GM23338 (cell line): ENCODE measurements around the gene GJB4. TPM values are rescaled to one million over a fixed set of nuclear protein-coding genes. Genes with fewer than 3 reads are reported as not detected.

Source experiments
- ATAC-seq: fragments of 200-7000 bp; cut with Tn5 transposase; 3 replicates; pipeline ENCODE4 v1.9.1; 2020
- DNase-seq: peaks from one replicate; pipeline ENCODE4 v3.0.0-alpha.2; 2015; ENCODE audit warnings: low spot score
- H2AFZ ChIP-seq: fragments of 200-600 bp; sonication (generic); 2 replicates; pipeline ENCODE4 v1.8.0; 2016; ENCODE audit warnings: antibody characterized with exemption, mild to moderate bottlenecking, moderate library complexity
- H3F3A ChIP-seq: fragments of 200-600 bp; sonication (generic); replicated peaks from 2 replicates; pipeline ENCODE4 v1.8.0; 2017; ENCODE audit warnings: antibody characterized with exemption, mixed run types, low read depth
- H3K27ac ChIP-seq: fragments of 200-600 bp; sonication (generic); 2 replicates; pipeline ENCODE4 v1.6.1; 2016; ENCODE audit warnings: low read depth
- H3K27me3 ChIP-seq: fragments of 200-600 bp; sonication (generic); 2 replicates; pipeline ENCODE4 v1.8.0; 2016; ENCODE audit warnings: mild to moderate bottlenecking, mixed run types, moderate library complexity; ENCODE audit not compliant: insufficient read depth
- H3K36me3 ChIP-seq: fragments of 200-600 bp; sonication (generic); 2 replicates; pipeline ENCODE4 v1.8.0; 2016; ENCODE audit warnings: mild to moderate bottlenecking; ENCODE audit not compliant: insufficient read depth
- H3K4me1 ChIP-seq: fragments of 200-600 bp; sonication (generic); 2 replicates; pipeline ENCODE4 v1.8.0; 2016; ENCODE audit warnings: mild to moderate bottlenecking, moderate library complexity; ENCODE audit not compliant: insufficient read depth
- H3K4me2 ChIP-seq: fragments of 200-600 bp; sonication (generic); 2 replicates; pipeline ENCODE4 v1.7.1; 2017; ENCODE audit warnings: mixed run types
- H3K4me3 ChIP-seq: fragments of 200-600 bp; sonication (generic); 2 replicates; pipeline ENCODE4 v1.6.1; 2016; ENCODE audit warnings: mixed run types
- H3K79me2 ChIP-seq: fragments of 200-600 bp; sonication (generic); replicated peaks from 2 replicates; pipeline ENCODE4 v1.8.0; 2017; ENCODE audit warnings: mild to moderate bottlenecking; ENCODE audit not compliant: insufficient read depth
- H3K9me2 ChIP-seq: fragments of 200-600 bp; sonication (generic); 2 replicates; pipeline ENCODE4 v1.8.0; 2017; ENCODE audit not compliant: insufficient read depth
- H4K20me1 ChIP-seq: fragments of 200-600 bp; sonication (generic); replicated peaks from 2 replicates; pipeline ENCODE4 v1.8.0; 2017; ENCODE audit warnings: mild to moderate bottlenecking; ENCODE audit not compliant: insufficient read depth
- H3K27ac Mint-ChIP-seq: 2 replicates; pipeline ENCODE4 v1.8.0; 2020; ENCODE audit warnings: inconsistent platforms, mild to moderate bottlenecking, moderate library complexity, mixed read lengths
- H3K27me3 Mint-ChIP-seq: 3 replicates; pipeline ENCODE4 v1.8.0; 2022; ENCODE audit warnings: low read depth, mild to moderate bottlenecking, moderate library complexity, mixed read lengths, inconsistent platforms; ENCODE audit not compliant: insufficient read depth, poor library complexity
- H3K36me3 Mint-ChIP-seq: 3 replicates; pipeline ENCODE4 v1.8.0; 2021; ENCODE audit warnings: low read depth, mild to moderate bottlenecking, inconsistent platforms, moderate library complexity, mixed read lengths
- H3K4me1 Mint-ChIP-seq: 3 replicates; pipeline ENCODE4 v1.8.0; 2020; ENCODE audit warnings: mild to moderate bottlenecking, inconsistent platforms, mixed read lengths
- H3K4me3 Mint-ChIP-seq: 3 replicates; pipeline ENCODE4 v1.8.0; 2021; ENCODE audit warnings: moderate library complexity, mild to moderate bottlenecking, inconsistent platforms, mixed read lengths
- H3K9me3 Mint-ChIP-seq: 3 replicates; pipeline ENCODE4 v1.8.0; 2020; ENCODE audit warnings: moderate library complexity, mild to moderate bottlenecking, inconsistent platforms, mixed read lengths
- CREB1 ChIP-seq: fragments of 250-450 bp; sonication (Bioruptor Pico); IDR thresholded peaks from 2 replicates; pipeline ENCODE4 v1.5.0; 2020; ENCODE audit warnings: low read depth, mild to moderate bottlenecking, moderate library complexity
- EZH2 ChIP-seq: fragments of 200-600 bp; sonication (generic); IDR thresholded peaks from one replicate; pipeline ENCODE4 v1.8.0; 2017; ENCODE audit warnings: antibody characterized with exemption, mild to moderate bottlenecking, low read depth; ENCODE audit not compliant: unreplicated experiment
- EZH2phosphoT487 ChIP-seq: fragments of 200-600 bp; sonication (generic); IDR thresholded peaks from one replicate; pipeline ENCODE4 v1.8.1; 2018; ENCODE audit warnings: antibody characterized with exemption; ENCODE audit not compliant: unreplicated experiment
- JUNB ChIP-seq: IDR thresholded peaks from one replicate; pipeline ENCODE4 v1.6.1; 2016; ENCODE audit warnings: antibody characterized with exemption; ENCODE audit not compliant: unreplicated experiment
- NANOG ChIP-seq: IDR thresholded peaks from 2 replicates; pipeline ENCODE4 v1.6.1; 2016; ENCODE audit warnings: antibody characterized with exemption, borderline replicate concordance
- POLR2AphosphoS5 ChIP-seq: IDR thresholded peaks from 2 replicates; pipeline ENCODE4 v1.6.1; 2016; ENCODE audit warnings: antibody characterized with exemption, low read depth
- STAT1 ChIP-seq: IDR thresholded peaks from one replicate; pipeline ENCODE4 v1.6.1; 2016; ENCODE audit warnings: antibody characterized with exemption; ENCODE audit not compliant: unreplicated experiment
- ZNF114 ChIP-seq: fragments of 250-450 bp; sonication (Bioruptor Pico); IDR thresholded peaks from 2 replicates; pipeline ENCODE4 v1.5.0; 2020; ENCODE audit warnings: mild to moderate bottlenecking, moderate library complexity
- ZNF331 ChIP-seq: fragments of 250-450 bp; sonication (Bioruptor Pico); IDR thresholded peaks from 2 replicates; pipeline ENCODE4 v1.5.0; 2020; ENCODE audit warnings: low read depth, mild to moderate bottlenecking, moderate library complexity
- polyA plus RNA-seq: library from polyadenylated mRNA; unstranded; fragments of >200 nt; fragmentation: Nextera tagmentation; extraction: Ambion mirVana; gene quantifications from 2 replicates; pipeline ENCODE4 v1.2.1, GENCODE V29; 2016
- total RNA-seq: library from RNA; depleted of rRNA; stranded (reverse); fragments of >200 nt; shearing (Covaris generic); gene quantifications from 2 replicates; pipeline ENCODE4 v1.2.3, GENCODE V29; 2014
- TF ChIP-seq, protein P1 (sequence below): IDR thresholded peaks from one replicate; pipeline ENCODE4 v1.6.1; 2018; ENCODE audit warnings: antibody characterized with exemption; ENCODE audit not compliant: unreplicated experiment
- TF ChIP-seq, protein P2 (sequence below): fragments of 250-450 bp; sonication (Bioruptor Pico); IDR thresholded peaks from 2 replicates; pipeline ENCODE4 v1.5.0; 2020; ENCODE audit warnings: mild to moderate bottlenecking, moderate library complexity
- TF ChIP-seq, protein P3 (sequence below), 2 experiments: fragments of 200-600 bp in 1 of 2; sonication (generic) in 1 of 2; conservative IDR thresholded peaks; 2 replicates each; pipeline versions ENCODE4 v1.5.1 to v1.6.1; 2016 to 2017; ENCODE audit warnings: antibody characterized with exemption in 2 of 2, low read depth in 2 of 2, mild to moderate bottlenecking in 2 of 2, moderate library complexity in 1 of 2
- TF ChIP-seq, protein P4 (sequence below): IDR thresholded peaks from 2 replicates; pipeline ENCODE4 v1.6.1; 2016; ENCODE audit warnings: antibody characterized with exemption

The GJB4 gene
- total and polyA plus RNA-seq, 2 experiments from 2014 or later = 0.07 TPM; not detected in 1

DNA sequence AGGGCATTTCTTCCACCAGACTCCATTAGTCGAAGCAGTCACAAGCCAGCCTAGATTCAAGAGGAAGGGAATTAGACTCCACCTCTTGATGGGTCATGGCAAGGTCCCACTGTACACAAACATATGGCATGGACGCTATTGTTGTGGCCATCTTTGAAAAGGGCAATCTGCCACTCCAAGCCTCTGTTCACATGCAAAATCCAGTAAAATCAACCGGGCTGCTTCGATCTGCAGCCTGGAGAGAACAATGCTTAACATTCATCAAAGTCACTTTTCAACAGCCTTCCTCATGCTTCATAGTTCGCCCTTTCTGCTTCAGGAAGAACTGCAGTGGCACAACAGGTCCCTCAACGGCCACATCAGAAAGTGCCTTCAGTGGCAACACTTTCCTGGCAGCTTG is 32.7 kb upstream of the GJB4 start:
- H3K4me3 Mint-ChIP-seq = no peak overlapping the region
- H3F3A ChIP-seq = no peaks in the 10 kb centered on the region
- H3K4me3 ChIP-seq = no peak overlapping the region
- H3K27ac ChIP-seq = no peak overlapping the region
- H3K27me3 ChIP-seq = no peaks in the 10 kb centered on the region
- no peaks in the 10 kb centered on the region for H3K79me2 ChIP-seq
- ATAC-seq (no peak), DNase-seq (no peak)
- no peak overlapping the region for H3K4me2 ChIP-seq
- no peak overlapping the region for H3K27ac Mint-ChIP-seq
- H3K36me3 ChIP-seq = no peaks in the 10 kb centered on the region
- H2AFZ ChIP-seq = no peak overlapping the region
- H3K9me2 ChIP-seq = 0 out of 2 replicates have a peak, but pooled peaks cover 12% of the 10 kb centered on the region
- no peaks in the 10 kb centered on the region for H3K36me3 Mint-ChIP-seq
- H3K4me1 Mint-ChIP-seq = no peaks in the 10 kb centered on the region
- H3K27me3 Mint-ChIP-seq = peaks cover 6% of the 10 kb centered on the region
- H3K9me3 Mint-ChIP-seq = no peaks in the 10 kb centered on the region
- H3K4me1 ChIP-seq = no peaks in the 10 kb centered on the region
- TF ChIP-seq ZNF331 (CRISPR knock-in tag) = no peak
- no peak for TF ChIP-seq ZNF114
- TF ChIP-seq NANOG = no peak
- TF ChIP-seq, protein P1, sequence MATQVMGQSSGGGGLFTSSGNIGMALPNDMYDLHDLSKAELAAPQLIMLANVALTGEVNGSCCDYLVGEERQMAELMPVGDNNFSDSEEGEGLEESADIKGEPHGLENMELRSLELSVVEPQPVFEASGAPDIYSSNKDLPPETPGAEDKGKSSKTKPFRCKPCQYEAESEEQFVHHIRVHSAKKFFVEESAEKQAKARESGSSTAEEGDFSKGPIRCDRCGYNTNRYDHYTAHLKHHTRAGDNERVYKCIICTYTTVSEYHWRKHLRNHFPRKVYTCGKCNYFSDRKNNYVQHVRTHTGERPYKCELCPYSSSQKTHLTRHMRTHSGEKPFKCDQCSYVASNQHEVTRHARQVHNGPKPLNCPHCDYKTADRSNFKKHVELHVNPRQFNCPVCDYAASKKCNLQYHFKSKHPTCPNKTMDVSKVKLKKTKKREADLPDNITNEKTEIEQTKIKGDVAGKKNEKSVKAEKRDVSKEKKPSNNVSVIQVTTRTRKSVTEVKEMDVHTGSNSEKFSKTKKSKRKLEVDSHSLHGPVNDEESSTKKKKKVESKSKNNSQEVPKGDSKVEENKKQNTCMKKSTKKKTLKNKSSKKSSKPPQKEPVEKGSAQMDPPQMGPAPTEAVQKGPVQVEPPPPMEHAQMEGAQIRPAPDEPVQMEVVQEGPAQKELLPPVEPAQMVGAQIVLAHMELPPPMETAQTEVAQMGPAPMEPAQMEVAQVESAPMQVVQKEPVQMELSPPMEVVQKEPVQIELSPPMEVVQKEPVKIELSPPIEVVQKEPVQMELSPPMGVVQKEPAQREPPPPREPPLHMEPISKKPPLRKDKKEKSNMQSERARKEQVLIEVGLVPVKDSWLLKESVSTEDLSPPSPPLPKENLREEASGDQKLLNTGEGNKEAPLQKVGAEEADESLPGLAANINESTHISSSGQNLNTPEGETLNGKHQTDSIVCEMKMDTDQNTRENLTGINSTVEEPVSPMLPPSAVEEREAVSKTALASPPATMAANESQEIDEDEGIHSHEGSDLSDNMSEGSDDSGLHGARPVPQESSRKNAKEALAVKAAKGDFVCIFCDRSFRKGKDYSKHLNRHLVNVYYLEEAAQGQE = no peak
- TF ChIP-seq, protein P2, sequence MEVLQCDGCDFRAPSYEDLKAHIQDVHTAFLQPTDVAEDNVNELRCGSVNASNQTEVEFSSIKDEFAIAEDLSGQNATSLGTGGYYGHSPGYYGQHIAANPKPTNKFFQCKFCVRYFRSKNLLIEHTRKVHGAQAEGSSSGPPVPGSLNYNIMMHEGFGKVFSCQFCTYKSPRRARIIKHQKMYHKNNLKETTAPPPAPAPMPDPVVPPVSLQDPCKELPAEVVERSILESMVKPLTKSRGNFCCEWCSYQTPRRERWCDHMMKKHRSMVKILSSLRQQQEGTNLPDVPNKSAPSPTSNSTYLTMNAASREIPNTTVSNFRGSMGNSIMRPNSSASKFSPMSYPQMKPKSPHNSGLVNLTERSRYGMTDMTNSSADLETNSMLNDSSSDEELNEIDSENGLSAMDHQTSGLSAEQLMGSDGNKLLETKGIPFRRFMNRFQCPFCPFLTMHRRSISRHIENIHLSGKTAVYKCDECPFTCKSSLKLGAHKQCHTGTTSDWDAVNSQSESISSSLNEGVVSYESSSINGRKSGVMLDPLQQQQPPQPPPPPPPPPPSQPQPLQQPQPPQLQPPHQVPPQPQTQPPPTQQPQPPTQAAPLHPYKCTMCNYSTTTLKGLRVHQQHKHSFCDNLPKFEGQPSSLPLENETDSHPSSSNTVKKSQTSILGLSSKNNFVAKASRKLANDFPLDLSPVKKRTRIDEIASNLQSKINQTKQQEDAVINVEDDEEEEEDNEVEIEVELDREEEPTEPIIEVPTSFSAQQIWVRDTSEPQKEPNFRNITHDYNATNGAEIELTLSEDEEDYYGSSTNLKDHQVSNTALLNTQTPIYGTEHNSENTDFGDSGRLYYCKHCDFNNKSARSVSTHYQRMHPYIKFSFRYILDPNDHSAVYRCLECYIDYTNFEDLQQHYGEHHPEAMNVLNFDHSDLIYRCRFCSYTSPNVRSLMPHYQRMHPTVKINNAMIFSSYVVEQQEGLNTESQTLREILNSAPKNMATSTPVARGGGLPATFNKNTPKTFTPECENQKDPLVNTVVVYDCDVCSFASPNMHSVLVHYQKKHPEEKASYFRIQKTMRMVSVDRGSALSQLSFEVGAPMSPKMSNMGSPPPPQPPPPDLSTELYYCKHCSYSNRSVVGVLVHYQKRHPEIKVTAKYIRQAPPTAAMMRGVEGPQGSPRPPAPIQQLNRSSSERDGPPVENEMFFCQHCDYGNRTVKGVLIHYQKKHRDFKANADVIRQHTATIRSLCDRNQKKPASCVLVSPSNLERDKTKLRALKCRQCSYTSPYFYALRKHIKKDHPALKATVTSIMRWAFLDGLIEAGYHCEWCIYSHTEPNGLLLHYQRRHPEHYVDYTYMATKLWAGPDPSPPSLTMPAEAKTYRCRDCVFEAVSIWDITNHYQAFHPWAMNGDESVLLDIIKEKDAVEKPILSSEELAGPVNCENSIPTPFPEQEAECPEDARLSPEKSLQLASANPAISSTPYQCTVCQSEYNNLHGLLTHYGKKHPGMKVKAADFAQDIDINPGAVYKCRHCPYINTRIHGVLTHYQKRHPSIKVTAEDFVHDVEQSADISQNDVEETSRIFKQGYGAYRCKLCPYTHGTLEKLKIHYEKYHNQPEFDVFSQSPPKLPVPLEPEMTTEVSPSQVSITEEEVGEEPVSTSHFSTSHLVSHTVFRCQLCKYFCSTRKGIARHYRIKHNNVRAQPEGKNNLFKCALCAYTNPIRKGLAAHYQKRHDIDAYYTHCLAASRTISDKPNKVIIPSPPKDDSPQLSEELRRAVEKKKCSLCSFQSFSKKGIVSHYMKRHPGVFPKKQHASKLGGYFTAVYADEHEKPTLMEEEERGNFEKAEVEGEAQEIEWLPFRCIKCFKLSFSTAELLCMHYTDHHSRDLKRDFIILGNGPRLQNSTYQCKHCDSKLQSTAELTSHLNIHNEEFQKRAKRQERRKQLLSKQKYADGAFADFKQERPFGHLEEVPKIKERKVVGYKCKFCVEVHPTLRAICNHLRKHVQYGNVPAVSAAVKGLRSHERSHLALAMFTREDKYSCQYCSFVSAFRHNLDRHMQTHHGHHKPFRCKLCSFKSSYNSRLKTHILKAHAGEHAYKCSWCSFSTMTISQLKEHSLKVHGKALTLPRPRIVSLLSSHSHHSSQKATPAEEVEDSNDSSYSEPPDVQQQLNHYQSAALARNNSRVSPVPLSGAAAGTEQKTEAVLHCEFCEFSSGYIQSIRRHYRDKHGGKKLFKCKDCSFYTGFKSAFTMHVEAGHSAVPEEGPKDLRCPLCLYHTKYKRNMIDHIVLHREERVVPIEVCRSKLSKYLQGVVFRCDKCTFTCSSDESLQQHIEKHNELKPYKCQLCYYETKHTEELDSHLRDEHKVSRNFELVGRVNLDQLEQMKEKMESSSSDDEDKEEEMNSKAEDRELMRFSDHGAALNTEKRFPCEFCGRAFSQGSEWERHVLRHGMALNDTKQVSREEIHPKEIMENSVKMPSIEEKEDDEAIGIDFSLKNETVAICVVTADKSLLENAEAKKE (CRISPR knock-in tag) = no peak
- TF ChIP-seq CREB1 (CRISPR knock-in tag) = no peak
- TF ChIP-seq, protein P3, sequence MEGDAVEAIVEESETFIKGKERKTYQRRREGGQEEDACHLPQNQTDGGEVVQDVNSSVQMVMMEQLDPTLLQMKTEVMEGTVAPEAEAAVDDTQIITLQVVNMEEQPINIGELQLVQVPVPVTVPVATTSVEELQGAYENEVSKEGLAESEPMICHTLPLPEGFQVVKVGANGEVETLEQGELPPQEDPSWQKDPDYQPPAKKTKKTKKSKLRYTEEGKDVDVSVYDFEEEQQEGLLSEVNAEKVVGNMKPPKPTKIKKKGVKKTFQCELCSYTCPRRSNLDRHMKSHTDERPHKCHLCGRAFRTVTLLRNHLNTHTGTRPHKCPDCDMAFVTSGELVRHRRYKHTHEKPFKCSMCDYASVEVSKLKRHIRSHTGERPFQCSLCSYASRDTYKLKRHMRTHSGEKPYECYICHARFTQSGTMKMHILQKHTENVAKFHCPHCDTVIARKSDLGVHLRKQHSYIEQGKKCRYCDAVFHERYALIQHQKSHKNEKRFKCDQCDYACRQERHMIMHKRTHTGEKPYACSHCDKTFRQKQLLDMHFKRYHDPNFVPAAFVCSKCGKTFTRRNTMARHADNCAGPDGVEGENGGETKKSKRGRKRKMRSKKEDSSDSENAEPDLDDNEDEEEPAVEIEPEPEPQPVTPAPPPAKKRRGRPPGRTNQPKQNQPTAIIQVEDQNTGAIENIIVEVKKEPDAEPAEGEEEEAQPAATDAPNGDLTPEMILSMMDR (conservative IDR thresholded peaks at IDR 0.05; ENCODE audit: low read depth in 2 of 2) = no peak
- no peak for TF ChIP-seq JUNB
- TF ChIP-seq, protein P4, sequence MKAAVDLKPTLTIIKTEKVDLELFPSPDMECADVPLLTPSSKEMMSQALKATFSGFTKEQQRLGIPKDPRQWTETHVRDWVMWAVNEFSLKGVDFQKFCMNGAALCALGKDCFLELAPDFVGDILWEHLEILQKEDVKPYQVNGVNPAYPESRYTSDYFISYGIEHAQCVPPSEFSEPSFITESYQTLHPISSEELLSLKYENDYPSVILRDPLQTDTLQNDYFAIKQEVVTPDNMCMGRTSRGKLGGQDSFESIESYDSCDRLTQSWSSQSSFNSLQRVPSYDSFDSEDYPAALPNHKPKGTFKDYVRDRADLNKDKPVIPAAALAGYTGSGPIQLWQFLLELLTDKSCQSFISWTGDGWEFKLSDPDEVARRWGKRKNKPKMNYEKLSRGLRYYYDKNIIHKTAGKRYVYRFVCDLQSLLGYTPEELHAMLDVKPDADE = no peak
- no peak for TF ChIP-seq STAT1
- no peak for TF ChIP-seq EZH2phosphoT487
- no peak for TF ChIP-seq POLR2AphosphoS5
- TF ChIP-seq EZH2 = no peak
- H4K20me1 ChIP-seq = no peaks in the 10 kb centered on the region
